IMR-90 (cell line): ENCODE measurements around the gene SRRM3. TPM values are rescaled to one million over a fixed set of nuclear protein-coding genes. Genes with fewer than 3 reads are reported as not detected.

Source experiments
- ATAC-seq: fragments of 200-7000 bp; cut with Tn5 transposase; 2 replicates; pipeline ENCODE4 v1.9.1; 2020; ENCODE audit warnings: low read depth, mild to moderate bottlenecking, moderate library complexity
- BruUV-seq: library from RNA; stranded (reverse); fragments of 400-500 nt; replicated peaks from 2 replicates; lab custom pipeline; 2021; lab: Mats Ljungman, UMichigan
- CTCF ChIA-PET: fragments of 300-600 bp; formaldehyde crosslinking; extraction: SDS; loops from one replicate; lab custom pipeline; 2021; ENCODE audit warnings: antibody characterized with exemption; lab: Yijun Ruan, JAX
- POLR2A ChIA-PET: fragments of 300-600 bp; sonication (Branson Sonifier 250); formaldehyde crosslinking; loops from one replicate; lab custom pipeline; 2022; ENCODE audit warnings: antibody characterized with exemption; ENCODE audit not compliant: unreplicated experiment; lab: Charles Lee
- DNase-seq: peaks from one replicate; pipeline ENCODE4 v3.0.0; 2013
- H2AFZ ChIP-seq: replicated peaks from 2 replicates; pipeline ENCODE3; 2013; ENCODE audit warnings: low read length, mild to moderate bottlenecking; ENCODE audit not compliant: poor library complexity
- H2AK5ac ChIP-seq: 2 replicates; pipeline ENCODE4 v1.6.1; 2013; ENCODE audit warnings: low read depth, low read length, inconsistent platforms
- H2AK9ac ChIP-seq: replicated peaks from 2 replicates; pipeline ENCODE3; 2013; ENCODE audit warnings: mild to moderate bottlenecking, low read depth, low read length, moderate library complexity; ENCODE audit not compliant: poor library complexity
- H2BK120ac ChIP-seq: 2 replicates; pipeline ENCODE4 v1.6.1; 2013; ENCODE audit warnings: low read depth, low read length, inconsistent platforms
- H2BK15ac ChIP-seq: 3 replicates; pipeline ENCODE4 v1.6.1; 2013; ENCODE audit warnings: low read depth, low read length, inconsistent platforms
- H2BK20ac ChIP-seq: 2 replicates; pipeline ENCODE4 v1.6.1; 2013; ENCODE audit warnings: low read depth, mild to moderate bottlenecking, inconsistent platforms, low read length, moderate library complexity
- H2BK5ac ChIP-seq: 2 replicates; pipeline ENCODE4 v1.6.1; 2013; ENCODE audit warnings: mild to moderate bottlenecking, low read depth, low read length, inconsistent platforms; ENCODE audit not compliant: poor library complexity, severe bottlenecking
- H3K14ac ChIP-seq: replicated peaks from 2 replicates; pipeline ENCODE4 v1.6.1; 2013; ENCODE audit warnings: low read depth, low read length, inconsistent platforms
- H3K18ac ChIP-seq: 2 replicates; pipeline ENCODE4 v1.6.1; 2013; ENCODE audit warnings: low read depth, low read length, control low read depth
- H3K23ac ChIP-seq: 2 replicates; pipeline ENCODE4 v1.6.1; 2013; ENCODE audit warnings: low read depth, low read length, inconsistent platforms
- H3K27ac ChIP-seq: 2 replicates; pipeline ENCODE4 v1.5.1; 2013; ENCODE audit warnings: mild to moderate bottlenecking, control low read depth, low read length; ENCODE audit not compliant: insufficient read depth
- H3K27me3 ChIP-seq: 2 replicates; pipeline ENCODE4 v1.6.1; 2013; ENCODE audit warnings: low read length; ENCODE audit not compliant: control insufficient read depth, insufficient read depth
- H3K36me3 ChIP-seq: 2 replicates; pipeline ENCODE4 v1.6.1; 2013; ENCODE audit warnings: low read length, mixed read lengths; ENCODE audit not compliant: control insufficient read depth, insufficient read depth
- H3K4ac ChIP-seq: 2 replicates; pipeline ENCODE4 v1.6.1; 2013; ENCODE audit warnings: low read depth, low read length, inconsistent platforms
- H3K4me1 ChIP-seq: 2 replicates; pipeline ENCODE4 v1.6.1; 2013; ENCODE audit warnings: low read length, mixed read lengths; ENCODE audit not compliant: control insufficient read depth, insufficient read depth
- H3K4me2 ChIP-seq: 2 replicates; pipeline ENCODE4 v1.6.1; 2013; ENCODE audit warnings: low read depth, mild to moderate bottlenecking, control low read depth, low read length, moderate library complexity
- H3K4me3 ChIP-seq: 2 replicates; pipeline ENCODE4 v1.5.1; 2013; ENCODE audit warnings: low read depth, mild to moderate bottlenecking, control low read depth, low read length, moderate library complexity; ENCODE audit not compliant: insufficient read depth
- H3K56ac ChIP-seq: 2 replicates; pipeline ENCODE4 v1.6.1; 2013; ENCODE audit warnings: low read length, inconsistent platforms; ENCODE audit not compliant: insufficient read depth; ENCODE audit errors: extremely low read depth
- H3K79me1 ChIP-seq, 2 experiments: 2 replicates each; pipeline ENCODE4 v1.6.1; 2013; ENCODE audit warnings: low read length in 2 of 2, inconsistent platforms in 1 of 2, low read depth in 1 of 2
- H3K9ac ChIP-seq: 2 replicates; pipeline ENCODE4 v1.6.1; 2013; ENCODE audit warnings: low read depth, low read length, control low read depth
- H3K9me1 ChIP-seq: 2 replicates; pipeline ENCODE4 v1.6.1; 2013; ENCODE audit warnings: low read length, inconsistent platforms; ENCODE audit not compliant: insufficient read depth
- H3K9me3 ChIP-seq: 2 replicates; pipeline ENCODE4 v1.6.1; 2013; ENCODE audit warnings: low read length; ENCODE audit not compliant: control insufficient read depth, insufficient read depth
- H4K20me1 ChIP-seq: 2 replicates; pipeline ENCODE4 v1.6.1; 2013; ENCODE audit warnings: low read length, inconsistent platforms; ENCODE audit not compliant: insufficient read depth
- H4K5ac ChIP-seq: 2 replicates; pipeline ENCODE4 v1.6.1; 2013; ENCODE audit warnings: mild to moderate bottlenecking, low read depth, low read length, control low read depth
- H4K8ac ChIP-seq, 2 experiments: 2 replicates each; pipeline ENCODE4 v1.6.1; 2013; ENCODE audit warnings: low read depth in 2 of 2, low read length in 2 of 2, control low read depth in 1 of 2, inconsistent platforms in 1 of 2
- H4K91ac ChIP-seq: 2 replicates; pipeline ENCODE4 v1.6.1; 2013; ENCODE audit warnings: low read depth, low read length, inconsistent platforms; ENCODE audit not compliant: insufficient read depth
- CHD1 ChIP-seq: IDR thresholded peaks from 2 replicates; pipeline ENCODE4 v1.6.1; 2012; ENCODE audit warnings: low read depth, low read length, improper control_type of control experiment
- ELK1 ChIP-seq: fragments of 150-350 bp; IDR thresholded peaks from 2 replicates; pipeline ENCODE4 v1.6.1; 2016; ENCODE audit warnings: low read depth, mild to moderate bottlenecking, low read length, moderate library complexity, borderline replicate concordance
- FOS ChIP-seq: fragments of 150-350 bp; IDR thresholded peaks from 2 replicates; pipeline ENCODE4 v1.6.1; 2016; ENCODE audit warnings: low read depth, low read length
- MAFK ChIP-seq: IDR thresholded peaks from 2 replicates; pipeline ENCODE4 v1.6.1; 2012; ENCODE audit warnings: low read depth, low read length, improper control_type of control experiment
- MXI1 ChIP-seq: IDR thresholded peaks from 2 replicates; pipeline ENCODE4 v1.6.1; 2012; ENCODE audit warnings: low read depth, mild to moderate bottlenecking, low read length, moderate library complexity, borderline replicate concordance
- NFE2L2 ChIP-seq: fragments of 150-350 bp; IDR thresholded peaks from 2 replicates; pipeline ENCODE4 v1.6.1; 2016; ENCODE audit warnings: low read depth, mild to moderate bottlenecking, low read length
- POLR2A ChIP-seq: IDR thresholded peaks from 2 replicates; pipeline ENCODE4 v1.6.1; 2012; ENCODE audit warnings: mild to moderate bottlenecking, low read depth, low read length
- RAD21 ChIP-seq: IDR thresholded peaks from 2 replicates; pipeline ENCODE4 v1.6.1; 2012; ENCODE audit warnings: low read length, improper control_type of control experiment
- RFX5 ChIP-seq: IDR thresholded peaks from 2 replicates; pipeline ENCODE4 v1.8.0; 2012; ENCODE audit warnings: low read depth, mild to moderate bottlenecking, low read length, moderate library complexity
- SMC3 ChIP-seq: fragments of 150-350 bp; IDR thresholded peaks from 2 replicates; pipeline ENCODE4 v1.6.1; 2016; ENCODE audit warnings: low read depth, mild to moderate bottlenecking, antibody characterized with exemption, low read length, moderate library complexity
- USF2 ChIP-seq: fragments of 150-350 bp; IDR thresholded peaks from 2 replicates; pipeline ENCODE4 v1.6.1; 2017; ENCODE audit warnings: mild to moderate bottlenecking, antibody characterized with exemption, low read length, low read depth
- WGBS, 2 experiments: methylation state at CpG; one replicate each; pipeline versions ENCODE4 v1.1.5 to v1.1.7; 2013; ENCODE audit warnings: missing lambda C conversion rate in 2 of 2; ENCODE audit not compliant: insufficient read length in 1 of 2; ENCODE audit errors: extremely low coverage in 2 of 2; 5-methylcytosine and 5-hydroxymethylcytosine counted together
- dilution Hi-C: fragments of 300-500 bp; cut with HindIII; formaldehyde crosslinking; loops from one replicate; pipeline ENCODE4 v1.14.3; 2018; ENCODE audit warnings: low sequenced_read_pairs; ENCODE audit not compliant: unreplicated experiment
- in situ Hi-C: fragments of 300-500 bp; cut with MboI; formaldehyde crosslinking; loops from 3 replicates; pipeline ENCODE4 v1.14.3; 2019; ENCODE audit warnings: low sequenced_read_pairs, inconsistent platforms, mixed read lengths
- intact Hi-C: fragments of 100-400 bp; cut with micrococcal nuclease; formaldehyde crosslinking; loops from 2 replicates; pipeline ENCODE4 v1.10.0; 2022
- polyA plus RNA-seq, 3 experiments: library from polyadenylated mRNA; depleted of rRNA; stranded (reverse); fragments of >200 nt; gene quantifications; 2 replicates each; pipeline ENCODE4 v1.2.3, GENCODE V29; 2012; ENCODE audit warnings: low replicate concordance in 1 of 3
- total RNA-seq: library from RNA; depleted of rRNA; stranded (reverse); fragments of >200 nt; gene quantifications from 2 replicates; pipeline ENCODE4 v1.2.3, GENCODE V29; 2012

SRRM3 gene
- total and polyA plus RNA-seq, 2 of the 4 experiments (the other 2 are of a cell fraction), result 0.18 to 2.5 TPM

GRCh38 chr7:76317782-76318487 is 116.2 kb downstream of the SRRM3 start:
- peaks cover 14 to 43% of the 10 kb centered on the region in 2 experiments for H3K79me1 ChIP-seq

More at GRCh38 chr7:76317782-76318487, 116.2 kb downstream of the SRRM3 start:
- DNase-seq (peak; percentile 95), ATAC-seq (peak; percentile 88)
- no peaks in the 10 kb centered on the region for H3K9me3 ChIP-seq
- peak overlapping the region; percentile 95 for H2AFZ ChIP-seq
- H3K27me3 ChIP-seq, result no peaks in the 10 kb centered on the region
- POLR2A ChIA-PET, result interaction anchor here (0.6 kb wide), 1 partner anchor 47 kb away, joined by 10 read pairs; no protein-coding TSS in a partner anchor
- intact Hi-C loops (loop anchor here (5.0 kb wide), 1 partner anchor 39 kb away; the partner anchor contains the start of gene YWHAG), dilution Hi-C loops (no loop called here), in situ Hi-C loops (no loop called here)
- H2BK120ac ChIP-seq, result peak overlapping the region; percentile 82
- CTCF ChIA-PET, result interaction anchor here (1.0 kb wide), 1 partner anchor 139 kb away, joined by 5 read pairs; no protein-coding TSS in a partner anchor
- peak overlapping the region; percentile 98 for H2AK9ac ChIP-seq
- WGBS, 2 experiments, result 1% methylated on average over 21 of the region's 50 CpGs; no CpG with 5 or more reads in 1 of the 2 experiments
- H3K36me3 ChIP-seq, result 0 out of 2 replicates have a peak, but pooled peaks cover 5% of the 10 kb centered on the region
- H3K4ac ChIP-seq, result peak overlapping the region; percentile 98
- peaks cover 12% of the 10 kb centered on the region for H3K4me1 ChIP-seq
- BruUV-seq, result no TSS peak
- no peak for TF ChIP-seq CHD1
- TF ChIP-seq USF2, result 0 out of 2 replicates have a peak, but pooled peaks have one; percentile 9
- no peak for TF ChIP-seq RAD21
- TF ChIP-seq FOS, result 0 out of 2 replicates have a peak, but pooled peaks have one; percentile 16
- TF ChIP-seq POLR2A, result peak; percentile 44; the same call in 1 of the 2 replicates
- no peak for TF ChIP-seq SMC3
- peak; percentile 98 for TF ChIP-seq RFX5
- TF ChIP-seq NFE2L2, result no peak
- no peak for TF ChIP-seq MAFK
- peak; percentile 52; the same call in 1 of the 2 replicates for TF ChIP-seq MXI1
- TF ChIP-seq ELK1, result no peak
- peak overlapping the region; percentile 21; the same call in 1 of the 3 replicates for H2BK15ac ChIP-seq
- H4K91ac ChIP-seq, result peak overlapping the region; percentile 77
- peak overlapping the region; percentile 68 for H3K23ac ChIP-seq
- H3K4me2 ChIP-seq, result peak overlapping the region; percentile 87
- H2AK5ac ChIP-seq, result peak overlapping the region; percentile 97
- peaks cover 12% of the 10 kb centered on the region for H3K9me1 ChIP-seq
- peak overlapping the region; percentile 87 for H3K27ac ChIP-seq
- peak overlapping the region; percentile 86 for H4K5ac ChIP-seq
- H4K8ac ChIP-seq, result peak overlapping the region; percentile 63 to 98
- H4K20me1 ChIP-seq, result peaks cover 15% of the 10 kb centered on the region
- H3K9ac ChIP-seq, result peak overlapping the region; percentile 73
- H3K18ac ChIP-seq, result peak overlapping the region; percentile 48
- H2BK5ac ChIP-seq, result peak overlapping the region; percentile 83
- peak overlapping the region; percentile 62 for H3K4me3 ChIP-seq
- peak overlapping the region; percentile 69 for H3K56ac ChIP-seq
- peak overlapping the region; percentile 95 for H3K14ac ChIP-seq
- peak overlapping the region; percentile 50 for H2BK20ac ChIP-seq
